Activated CD4-positive, CD25-positive, alpha-beta regulatory T cell treated with anti-CD3 and anti-CD28 coated beads, Interleukin-2, amount 50 U/mL, for 72 hours (primary cell): ENCODE data around the gene RUNDC3A.

Experiments used
- DNase-seq: peaks from one replicate; pipeline ENCODE4 v3.0.0; 2021

The RUNDC3A gene

DNA sequence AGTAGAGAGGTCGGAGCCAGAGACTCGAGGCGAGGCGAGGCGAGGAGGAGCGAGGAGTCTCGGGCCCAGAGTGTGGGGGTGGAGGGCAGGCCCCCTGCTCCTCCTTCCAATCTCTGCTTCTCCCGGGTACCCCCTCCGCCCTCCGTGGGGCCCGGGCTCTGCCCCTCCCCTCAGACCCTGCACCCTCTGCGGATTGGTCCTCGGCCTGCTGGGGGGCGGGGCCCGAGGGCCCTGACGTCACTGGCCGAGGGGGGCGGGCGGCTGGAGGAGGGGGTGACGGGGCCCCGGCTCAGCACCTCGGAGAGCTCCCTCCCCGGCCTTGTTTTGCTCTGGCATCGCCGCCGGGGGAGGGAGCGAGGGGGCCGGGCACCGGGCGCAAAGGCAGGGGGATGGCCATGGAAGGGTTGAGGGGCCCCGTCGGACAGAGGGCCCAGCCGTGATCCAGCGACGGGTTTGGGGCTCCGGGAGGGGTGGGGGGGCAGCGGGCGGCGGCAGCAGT lies at the start of gene RUNDC3A:
RUNDC3A (plus strand) TSS at position 282 of the 499 bp plus-strand sequence. CDS start 232 bp downstream, outside the sequence.
- DNase-seq: peak; percentile 80

DNA sequence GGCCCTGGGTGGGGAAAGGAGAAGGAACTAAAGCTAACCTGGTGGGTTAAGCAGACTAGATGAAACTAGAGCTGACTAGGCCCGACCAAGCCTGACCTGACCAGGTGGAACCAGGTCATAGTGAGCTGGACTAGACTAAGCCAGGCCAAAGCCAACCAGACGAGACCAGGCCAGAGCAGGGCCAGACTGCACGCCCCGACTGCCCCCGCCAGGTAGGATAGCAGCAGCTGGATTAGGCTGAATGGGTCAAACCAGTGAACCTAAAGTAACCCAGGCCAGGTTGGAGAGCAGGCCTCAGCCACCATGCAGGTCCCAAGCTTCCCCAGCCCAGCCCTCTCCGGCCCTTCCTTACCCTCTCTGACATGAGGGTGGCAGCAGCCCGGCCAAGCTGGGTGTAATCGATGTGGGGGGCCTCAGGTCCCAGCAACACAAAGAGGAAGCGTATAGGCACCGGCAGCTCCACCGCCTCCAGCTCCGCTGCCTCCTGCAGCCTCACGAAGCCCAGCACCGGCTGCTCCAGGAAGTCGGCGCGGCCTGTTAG lies 49.5 kb upstream of the RUNDC3A start:
- no peak for DNase-seq

DNA sequence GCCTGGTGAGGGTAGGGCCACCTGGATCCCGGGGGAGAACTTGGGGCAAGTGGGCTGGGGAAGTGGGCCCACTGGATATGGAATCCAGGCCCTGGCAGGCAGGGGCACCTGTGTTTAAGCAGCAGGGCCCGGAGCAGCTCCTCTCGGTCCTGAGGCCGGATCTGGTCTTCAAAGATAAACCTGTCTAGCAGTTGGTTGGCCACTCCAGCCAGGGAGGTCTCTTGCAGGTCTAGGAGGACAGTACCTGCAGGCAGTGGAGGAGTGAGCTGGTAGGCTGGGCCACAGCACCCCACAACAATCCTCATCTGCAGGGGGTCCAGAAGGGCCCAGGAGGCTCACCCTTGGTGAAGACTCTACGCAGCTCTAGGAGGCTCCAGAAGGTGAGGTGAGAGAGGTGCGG lies 48.1 kb upstream of the RUNDC3A start:
- no peak for DNase-seq

DNA sequence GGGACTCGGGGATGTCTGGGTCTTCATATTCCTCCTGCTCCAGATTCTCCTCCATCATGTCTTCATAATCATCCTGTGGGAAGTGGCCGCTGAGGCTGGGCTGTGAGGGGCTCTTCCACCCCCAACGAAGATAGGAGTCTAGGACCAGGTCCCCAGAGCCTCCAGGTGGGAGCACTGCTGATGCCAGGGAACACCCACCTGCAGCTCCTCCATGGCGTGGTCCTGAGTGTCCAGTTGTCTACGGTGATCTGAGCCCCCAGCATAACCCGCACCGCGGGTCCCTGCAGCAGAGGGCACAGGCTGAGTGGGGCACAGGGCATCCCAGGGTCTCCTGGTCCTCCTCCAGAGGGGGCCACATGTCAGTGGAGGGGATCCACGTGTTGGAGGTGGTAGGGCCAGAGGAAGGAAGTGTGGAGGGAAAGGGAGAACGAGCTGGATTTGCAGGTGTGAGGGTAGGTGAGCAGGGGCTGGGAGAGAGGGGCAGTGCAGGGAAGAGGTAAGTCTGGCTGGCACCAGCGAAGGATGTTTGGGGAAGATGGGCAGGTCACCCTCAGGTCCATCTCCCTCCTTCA lies 45.7 kb upstream of the RUNDC3A start:
- DNase-seq: no peak

DNA sequence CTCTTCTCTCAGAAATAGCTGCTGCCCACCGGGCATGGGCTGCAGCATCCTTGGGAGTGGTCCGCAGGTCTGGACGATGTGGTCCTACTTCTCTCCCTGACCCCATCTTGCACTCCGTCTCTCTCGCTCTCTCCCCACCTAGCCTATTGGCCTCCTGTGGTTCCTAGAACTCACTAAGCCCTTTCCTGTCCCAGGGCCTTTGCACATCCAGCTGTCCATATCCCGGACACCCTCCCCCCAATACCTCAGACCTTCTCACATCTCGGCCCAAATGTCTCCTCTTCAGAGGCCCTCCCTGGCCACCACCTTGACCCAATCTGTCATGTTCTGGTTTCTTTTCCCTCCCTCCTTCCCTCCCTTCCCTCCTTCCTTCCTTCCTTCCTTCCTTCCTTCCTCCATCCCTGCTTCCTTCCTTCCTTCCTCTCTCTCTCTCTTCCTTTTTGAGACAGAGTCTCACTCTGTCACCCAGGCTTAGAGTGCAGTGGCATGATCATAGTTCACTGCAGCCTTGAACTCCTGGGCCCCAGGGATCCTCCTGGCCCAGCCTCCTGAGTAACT lies 45.0 kb upstream of the RUNDC3A start:
- DNase-seq: no peak

DNA sequence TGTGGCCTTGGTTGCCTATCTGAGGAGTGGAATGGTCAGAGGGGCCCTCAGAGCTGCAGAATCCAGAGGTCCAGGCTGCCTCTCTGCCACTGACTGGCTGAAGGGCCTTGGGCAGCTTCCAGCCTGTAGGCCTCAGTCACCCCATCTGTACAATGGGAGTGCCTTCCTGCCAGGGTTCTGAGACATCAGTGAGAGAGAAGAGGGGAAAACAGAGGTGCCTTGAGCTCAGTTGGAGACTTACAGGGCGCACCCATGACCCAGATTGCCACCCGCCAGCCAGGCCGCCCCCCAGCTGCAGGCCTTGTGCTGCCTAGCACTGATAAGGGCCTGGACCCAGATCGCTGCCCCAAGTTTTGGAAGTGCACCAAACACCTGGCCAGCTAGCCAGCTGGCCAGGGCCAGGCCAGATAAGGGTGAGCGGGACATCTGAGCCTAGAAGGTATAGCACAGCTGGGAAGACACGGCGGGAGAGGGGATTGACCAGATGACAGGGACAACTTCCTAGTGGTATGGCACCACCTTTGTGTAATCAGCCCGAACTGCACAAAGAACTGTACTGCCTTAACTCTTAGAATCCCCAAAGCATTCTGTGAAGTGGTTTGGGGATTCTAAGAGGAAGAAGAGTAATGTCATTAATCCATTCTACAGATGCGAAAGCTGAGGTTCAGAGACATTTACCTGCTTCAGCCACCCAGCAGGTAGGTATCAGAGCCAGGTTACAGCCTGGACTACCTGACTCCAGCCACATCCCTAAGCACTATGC lies 41.8 kb upstream of the RUNDC3A start:
- DNase-seq: no peak

DNA sequence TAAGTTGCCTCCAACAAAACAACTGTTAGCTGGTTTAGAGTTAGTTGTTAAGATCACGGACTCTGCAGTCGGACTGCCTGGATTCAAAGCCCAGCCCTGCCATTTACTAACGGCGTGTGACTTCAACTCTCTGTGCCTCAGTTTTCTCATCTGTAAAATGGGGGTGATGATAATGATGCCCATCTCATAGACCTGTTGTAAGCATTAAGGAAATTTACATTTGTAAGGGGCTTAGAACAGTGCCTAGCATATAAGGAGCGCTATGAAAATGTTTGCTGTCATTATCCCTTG lies 41.3 kb upstream of the RUNDC3A start:
- no peak for DNase-seq

DNA sequence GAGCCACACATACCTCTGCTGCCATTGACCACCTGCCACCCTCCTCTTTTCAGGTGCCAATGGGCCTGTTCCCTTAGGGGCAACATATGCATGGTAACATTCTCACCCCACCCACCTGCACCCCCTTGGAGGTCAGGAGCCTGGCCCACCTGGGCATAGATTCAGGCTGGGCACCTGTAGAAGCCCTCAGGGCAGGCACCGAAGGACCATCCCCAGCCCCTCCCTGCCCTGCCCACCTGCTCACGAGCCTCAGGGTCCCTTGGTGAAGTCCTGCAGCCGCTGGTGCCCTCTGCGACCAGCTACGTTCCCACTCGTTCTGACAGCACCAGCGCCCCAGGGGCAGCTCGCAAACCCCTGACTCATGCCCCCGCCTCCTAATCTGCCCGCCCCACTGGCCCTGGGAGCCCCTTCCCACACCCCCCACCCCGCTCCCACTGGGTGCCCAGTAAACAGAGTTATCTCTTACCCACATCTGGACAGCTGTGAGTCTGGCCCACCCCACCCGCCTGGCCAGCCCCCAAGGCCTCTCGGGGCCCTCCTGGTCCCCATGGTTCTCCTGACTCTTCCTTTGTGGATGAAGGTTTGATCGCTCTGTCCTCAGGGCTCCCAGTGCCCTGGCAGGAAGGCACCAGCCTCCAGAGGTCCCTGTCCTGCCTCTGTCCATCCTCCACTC lies 40.4 kb upstream of the RUNDC3A start, which contains the start of gene SLC4A1:
SLC4A1 (minus strand) TSS at position 318 of the 673 bp plus-strand sequence. CDS start 5,269 bp downstream, outside the sequence.
- no peak for DNase-seq

DNA sequence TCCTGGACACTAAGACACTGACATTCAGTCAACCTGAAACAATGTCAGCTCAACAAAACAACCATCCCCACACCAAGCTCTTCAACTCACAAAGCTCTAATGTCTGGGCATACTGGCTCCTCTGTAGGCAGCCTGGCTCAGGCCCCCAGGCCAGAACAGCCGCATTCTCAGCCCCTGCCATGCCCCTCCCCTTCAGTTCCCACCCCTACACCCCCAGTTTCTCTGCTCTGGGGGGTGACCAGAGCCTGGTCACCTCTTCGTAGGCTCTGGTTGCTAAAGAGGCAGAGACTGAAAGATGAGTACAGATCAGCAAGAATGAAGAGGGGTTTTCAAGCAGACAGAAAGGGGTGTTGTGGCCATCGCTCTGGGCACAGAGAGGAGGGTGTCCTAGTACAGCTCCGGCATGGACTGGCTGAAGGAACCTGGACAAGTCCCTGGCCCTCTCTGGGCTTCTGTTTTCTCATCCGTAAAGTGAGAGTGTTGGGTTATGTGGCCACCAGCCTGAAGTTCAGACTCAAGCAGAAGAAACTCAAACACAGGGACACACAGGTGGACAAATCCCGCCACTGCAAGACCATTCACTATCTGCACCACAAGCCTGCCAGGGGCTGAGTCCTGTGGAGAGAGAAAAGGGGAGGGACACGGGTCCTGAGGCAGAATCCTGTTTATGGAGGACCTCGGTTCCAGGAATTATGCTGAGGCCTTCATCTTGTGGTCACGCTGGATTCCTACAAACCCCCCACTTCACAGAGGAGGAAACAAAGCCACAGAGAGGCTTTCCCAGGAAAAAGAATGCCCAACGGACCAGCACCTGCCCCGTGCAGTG lies 39.5 kb upstream of the RUNDC3A start:
- DNase-seq: no peak

DNA sequence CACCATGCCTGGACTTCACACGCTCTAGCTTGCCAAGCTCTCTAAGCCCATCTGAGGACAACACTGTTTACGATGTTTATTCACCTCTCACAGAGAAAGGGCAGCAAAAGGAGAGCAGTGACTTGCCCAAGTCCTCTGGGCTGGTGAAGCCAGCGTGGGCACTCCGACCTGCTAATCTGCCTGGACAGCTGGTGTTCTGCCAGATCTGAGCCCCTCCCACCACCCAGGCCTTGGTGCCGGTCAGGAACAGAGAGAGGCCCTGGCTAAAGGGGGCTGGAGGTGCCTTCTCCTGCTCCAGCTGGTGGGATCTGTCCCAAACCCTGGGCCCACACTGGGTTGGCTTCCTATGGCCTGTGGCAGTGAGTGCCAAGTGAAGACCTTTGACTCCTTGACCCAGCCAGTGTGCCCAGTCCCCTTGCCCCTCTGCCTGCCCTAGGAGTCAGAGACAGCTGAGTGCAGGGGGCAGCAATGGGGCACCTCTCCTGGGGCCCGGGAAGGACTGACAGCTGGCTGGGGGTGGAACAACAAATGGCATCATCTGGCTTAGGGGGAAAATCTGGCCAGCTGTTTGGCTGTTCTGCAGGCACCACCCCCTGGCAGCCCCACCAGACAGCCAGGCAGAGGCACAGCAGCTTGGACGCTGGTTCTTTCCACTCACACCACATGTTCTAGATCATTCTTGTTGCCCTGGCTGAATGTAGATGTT lies 38.7 kb upstream of the RUNDC3A start:
- DNase-seq: no peak

DNA sequence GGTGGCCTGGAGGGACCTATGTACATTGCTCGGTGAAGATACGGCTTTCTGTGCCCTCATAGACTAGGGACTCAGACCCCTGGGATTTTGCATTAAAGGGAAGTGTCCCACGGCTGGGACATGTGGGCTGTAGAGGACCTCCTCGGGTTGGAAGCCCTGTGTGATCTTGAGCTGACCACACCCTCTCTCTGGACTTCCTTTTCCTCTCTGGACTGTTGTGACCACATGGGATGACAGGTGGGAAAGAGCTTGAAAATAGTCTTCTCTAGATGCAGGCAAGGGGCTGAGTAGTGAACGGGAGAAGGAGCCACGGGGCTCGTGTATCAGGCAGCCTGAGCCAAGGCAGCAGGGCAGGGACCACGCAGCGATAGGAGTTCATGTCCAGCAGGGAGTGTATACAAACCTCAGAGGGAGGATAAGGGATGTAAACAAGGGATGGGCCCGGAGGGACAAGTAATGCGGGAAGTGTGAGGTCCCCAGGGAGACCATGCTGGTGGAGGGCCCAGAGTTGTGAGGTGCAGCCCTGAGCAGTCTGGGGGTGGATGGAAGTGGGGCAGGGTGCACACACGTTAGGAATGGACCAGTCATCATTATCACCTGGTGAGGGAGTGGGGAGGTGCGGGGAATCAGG lies 36.0 kb upstream of the RUNDC3A start:
- no peak for DNase-seq

DNA sequence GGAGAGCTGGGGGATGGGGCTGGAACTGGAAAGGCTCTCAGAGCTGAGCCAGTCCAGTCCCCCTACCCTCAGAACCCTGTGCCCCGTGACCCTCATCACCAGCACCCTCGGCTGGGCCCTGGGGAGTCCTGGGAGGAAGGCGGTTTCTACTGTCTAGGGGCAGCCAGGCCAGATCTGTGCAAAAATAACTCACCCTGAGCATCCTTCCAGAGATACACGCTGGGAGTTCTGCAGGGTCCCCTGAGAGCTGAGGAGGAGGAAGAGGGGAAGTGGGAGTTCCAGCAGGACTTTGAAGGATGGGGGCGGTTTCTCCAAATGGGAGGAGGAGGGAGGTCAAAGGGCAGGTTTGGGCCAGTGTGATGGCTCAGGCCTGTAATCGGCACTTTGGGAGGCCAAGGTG lies 35.4 kb upstream of the RUNDC3A start:
- DNase-seq: no peak

DNA sequence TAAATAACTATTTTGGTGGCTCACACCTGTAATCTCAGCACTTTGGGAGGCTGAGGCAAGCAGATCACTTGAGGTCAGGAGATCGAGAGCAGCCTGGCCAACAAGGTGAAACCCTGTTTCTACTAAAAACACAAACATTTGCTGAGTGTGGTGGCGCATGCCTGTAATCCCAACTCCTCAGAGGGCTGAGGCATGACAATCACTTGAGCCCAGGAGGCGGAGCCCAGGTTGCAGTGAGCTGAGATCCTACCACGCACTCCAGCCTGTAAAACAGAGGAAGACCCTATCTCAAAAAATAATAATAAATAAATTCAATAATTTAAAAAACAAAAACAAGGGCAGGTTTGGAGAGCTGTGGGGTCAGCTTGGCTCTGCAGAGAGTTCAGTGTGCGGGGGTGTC lies 34.8 kb upstream of the RUNDC3A start:
- DNase-seq: no peak

DNA sequence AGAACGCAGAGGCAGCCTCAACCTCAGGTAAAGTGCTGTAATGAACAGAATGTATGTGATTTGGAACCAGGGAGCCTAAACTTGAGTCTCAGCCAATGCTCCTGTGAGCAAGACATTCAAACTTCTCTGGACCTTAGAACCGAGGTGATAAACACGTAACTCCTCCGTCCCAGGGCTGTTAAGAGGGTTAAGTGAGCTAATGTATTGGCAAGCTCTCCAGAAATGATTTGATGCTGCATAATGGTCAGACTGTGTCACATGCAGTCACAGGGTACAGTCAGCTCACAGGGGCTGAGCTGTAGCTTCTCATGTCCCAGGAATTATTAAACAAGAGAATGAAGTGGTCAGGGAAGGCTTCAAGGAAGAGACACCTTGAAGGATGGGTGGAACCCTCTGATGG lies 30.4 kb upstream of the RUNDC3A start:
- no peak for DNase-seq

DNA sequence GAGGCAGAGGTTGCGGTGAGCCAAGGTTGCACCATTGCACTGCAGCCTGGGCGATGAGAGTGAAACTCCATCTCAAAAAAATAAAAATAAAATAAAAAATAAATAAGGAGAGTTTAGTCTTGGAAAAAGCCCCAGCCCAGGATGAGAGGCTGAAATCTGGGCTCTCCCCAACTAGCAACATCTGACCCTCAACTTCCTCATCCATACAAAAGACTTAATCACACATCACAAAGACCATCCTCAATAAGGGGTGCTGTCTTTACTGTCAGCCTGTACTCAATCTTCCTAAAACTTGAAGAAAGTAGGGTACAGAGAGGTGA lies 29.1 kb upstream of the RUNDC3A start:
- DNase-seq: no peak

DNA sequence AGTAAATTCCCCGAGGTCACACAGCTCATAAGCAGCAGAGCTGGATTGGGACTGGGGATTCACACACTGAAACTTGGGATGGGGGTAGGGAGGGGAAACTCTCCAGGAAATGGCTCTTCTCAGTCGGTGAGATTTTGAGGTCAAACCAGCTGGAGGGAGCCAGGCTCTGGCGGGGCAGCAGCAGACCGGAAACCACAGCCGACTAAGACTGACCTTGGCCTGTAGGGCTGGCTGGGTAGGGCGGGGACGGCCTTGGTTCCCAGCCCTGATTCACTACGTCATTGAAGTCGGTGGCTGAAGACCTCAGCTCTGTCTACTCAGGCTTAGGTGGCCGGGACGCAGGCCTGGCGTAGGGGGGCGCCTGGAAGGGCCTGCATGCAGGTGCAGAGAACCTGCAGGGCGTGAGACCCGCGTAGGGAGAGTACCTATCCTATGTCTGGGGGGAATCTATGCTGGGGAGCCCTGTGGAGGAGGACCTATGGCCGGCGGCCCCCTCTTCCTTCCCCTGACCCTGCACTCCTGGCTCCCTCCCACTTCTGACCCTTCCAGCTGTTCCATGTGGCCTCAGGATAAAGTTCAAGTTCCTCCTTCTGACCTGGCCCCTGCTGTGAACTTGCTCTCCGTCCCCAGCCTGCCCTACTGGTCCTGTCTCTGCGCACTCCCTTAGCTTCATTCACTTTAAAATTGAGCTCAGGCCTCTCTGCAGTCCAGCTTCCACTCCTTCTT lies 28.6 kb upstream of the RUNDC3A start:
- DNase-seq: peak; percentile 44

DNA sequence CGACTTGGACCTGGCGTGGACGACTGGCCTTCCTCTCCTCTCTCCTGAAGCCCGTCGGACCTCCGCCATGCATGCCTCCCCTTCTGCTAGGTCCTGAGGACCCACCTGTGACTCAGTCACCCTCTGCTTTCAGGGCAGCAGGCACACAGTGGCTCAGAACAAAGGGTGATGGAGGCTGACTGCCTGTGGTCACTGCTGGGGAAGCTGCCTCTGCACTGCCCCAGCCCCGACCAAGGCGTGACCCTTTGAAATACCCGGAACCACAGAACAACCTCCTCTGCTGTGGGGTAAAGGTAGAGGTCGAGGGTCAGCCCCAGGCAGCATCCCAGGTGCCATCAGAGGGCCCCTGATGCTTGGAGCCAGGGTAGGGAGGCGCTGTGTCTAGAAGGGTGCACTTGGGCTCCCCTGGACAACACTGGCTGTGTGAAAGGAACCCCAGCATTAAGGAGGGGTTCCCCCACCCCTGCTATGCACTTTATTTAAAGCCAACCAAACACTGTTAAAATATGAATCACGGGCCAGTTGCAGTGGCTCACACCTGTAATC lies 27.9 kb upstream of the RUNDC3A start:
- DNase-seq: no peak

DNA sequence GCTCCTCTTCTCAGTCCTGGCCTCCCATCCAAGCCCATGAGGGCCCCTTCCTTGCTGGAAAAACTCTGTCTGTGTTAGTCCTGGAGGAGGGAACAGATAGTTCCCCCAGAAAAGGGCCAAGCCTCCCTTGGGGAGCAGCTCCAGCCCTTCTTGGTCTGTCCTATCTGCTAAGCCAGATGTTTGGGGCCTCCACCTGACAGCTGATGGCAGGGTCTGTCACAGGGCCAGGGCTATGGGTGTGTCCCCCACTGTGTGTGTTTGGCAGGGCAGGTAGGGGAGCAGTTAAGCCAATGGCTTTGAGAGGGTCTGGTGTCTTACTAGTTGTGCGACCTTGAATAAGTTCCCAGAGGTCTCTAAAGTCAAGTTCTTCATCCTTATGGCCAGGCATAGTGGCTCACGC lies 26.8 kb upstream of the RUNDC3A start:
- DNase-seq: no peak

DNA sequence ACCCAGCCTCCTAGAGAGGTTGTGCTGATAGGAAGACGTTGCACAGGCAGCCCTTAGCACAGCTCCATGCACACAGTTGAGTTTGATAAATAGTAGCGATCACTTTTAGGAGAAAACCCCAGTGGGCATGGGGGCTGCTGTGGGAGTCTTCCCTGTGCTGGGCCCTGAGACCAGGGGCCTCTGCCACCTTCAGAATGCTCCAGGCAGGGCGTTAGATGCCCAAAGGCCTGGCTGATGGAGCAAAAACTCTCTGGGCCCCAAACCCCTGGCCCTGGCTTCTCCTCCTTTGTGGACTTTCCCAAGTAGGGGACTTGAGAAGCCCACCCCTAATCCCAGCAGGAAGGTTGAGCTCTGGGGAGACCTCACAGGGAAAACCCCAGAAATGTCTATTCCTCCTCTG lies 26.1 kb upstream of the RUNDC3A start:
- DNase-seq: no peak

DNA sequence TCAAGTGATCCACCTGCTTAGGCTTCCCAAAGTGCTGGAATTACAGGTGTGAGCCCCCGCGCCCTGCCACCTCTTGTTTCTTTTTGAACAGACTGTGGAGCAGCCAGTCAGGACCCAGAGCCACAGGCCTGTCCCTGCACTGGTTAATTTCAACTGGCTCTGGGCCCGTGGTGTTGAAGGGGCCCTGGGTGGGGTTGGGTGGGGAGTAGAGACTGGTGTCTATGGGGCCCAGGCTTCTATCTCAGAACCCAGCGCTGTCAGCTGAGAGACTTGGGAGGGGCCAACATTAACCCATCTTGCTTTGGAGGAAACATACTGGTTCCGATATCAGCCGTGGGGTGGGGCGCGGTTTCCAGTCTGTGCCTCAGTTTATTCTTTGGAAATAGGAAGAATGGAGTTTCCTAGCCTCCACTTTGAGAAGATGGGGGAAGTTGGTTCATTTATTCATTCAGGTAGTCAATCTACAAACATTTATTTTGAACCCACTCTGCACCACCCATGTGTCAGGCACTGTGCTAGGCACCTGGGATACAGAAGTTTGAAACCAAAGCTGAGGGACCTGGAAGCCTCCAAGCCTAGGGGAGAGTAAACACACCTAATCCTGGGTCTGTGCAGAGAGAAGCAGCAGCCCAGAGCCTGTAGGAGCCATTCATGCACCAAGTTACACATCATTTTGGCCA lies 24.9 kb upstream of the RUNDC3A start:
- no peak for DNase-seq
